NCI-H2171 (cell line): ENCODE data around the gene HPDL.

ENCODE experiments used
- DNase-seq: peaks from one replicate; lab custom pipeline; 2025; lab: John Stamatoyannopoulos, UW

HPDL gene

DNA sequence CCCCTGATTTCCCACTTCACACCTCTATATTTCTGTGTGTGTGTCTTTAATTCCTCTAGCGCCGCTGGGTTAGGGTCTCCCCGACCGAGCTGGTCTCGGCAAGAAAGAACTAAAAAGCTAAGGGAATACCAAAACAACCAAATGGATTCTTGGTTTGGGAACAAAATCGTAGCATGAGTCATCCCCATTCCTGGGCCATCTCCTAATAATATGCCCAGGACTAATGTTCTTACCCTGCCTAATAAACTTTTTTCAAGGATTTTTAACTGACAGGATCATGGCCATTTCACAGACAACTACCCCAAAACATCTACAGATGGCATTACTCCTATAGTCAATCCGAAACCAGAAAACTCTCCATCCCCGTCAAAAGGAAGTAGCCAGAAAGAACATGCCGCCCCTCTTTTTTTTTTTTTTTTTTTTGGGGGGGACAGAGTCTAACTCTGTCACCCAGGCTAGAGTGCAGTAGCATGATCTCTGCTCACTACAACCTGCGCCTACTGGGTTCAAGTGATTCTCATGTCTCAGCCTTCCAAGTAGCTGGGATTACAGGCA is 4.1 kb upstream of the HPDL start:
- DNase-seq: no peak

DNA sequence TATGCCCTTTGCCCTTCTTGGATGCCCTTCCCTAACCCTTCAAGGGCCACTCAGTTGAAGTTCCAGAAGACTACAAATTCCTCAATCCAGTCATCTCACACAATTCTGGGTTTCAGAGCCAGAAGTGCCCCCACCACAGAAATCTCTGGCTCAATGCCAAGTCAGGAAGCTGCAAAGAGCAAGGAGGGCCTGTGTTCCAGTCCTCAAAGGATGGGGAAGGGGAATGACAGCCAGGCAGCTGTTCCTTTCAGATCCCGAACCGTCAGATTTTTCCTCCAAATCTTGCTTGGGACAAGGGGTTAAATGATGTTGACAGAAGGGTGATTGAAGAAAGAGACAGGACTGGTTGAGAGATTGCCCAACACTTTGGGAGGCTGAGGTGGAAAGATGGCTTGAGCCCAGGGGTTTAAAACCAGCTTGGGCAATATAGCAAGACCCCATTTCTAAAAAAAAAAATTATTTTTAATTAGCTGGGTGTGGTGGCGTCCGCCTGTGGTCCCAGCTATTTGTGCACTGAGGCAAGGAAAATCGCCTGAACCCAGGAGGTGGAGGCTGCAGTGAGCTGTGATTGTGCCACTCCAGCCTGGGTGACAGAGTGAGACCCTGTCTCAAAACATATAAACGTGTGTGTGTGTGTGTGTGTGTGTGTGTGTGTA is 716 bp upstream of the HPDL start:
- DNase-seq: no peak

DNA sequence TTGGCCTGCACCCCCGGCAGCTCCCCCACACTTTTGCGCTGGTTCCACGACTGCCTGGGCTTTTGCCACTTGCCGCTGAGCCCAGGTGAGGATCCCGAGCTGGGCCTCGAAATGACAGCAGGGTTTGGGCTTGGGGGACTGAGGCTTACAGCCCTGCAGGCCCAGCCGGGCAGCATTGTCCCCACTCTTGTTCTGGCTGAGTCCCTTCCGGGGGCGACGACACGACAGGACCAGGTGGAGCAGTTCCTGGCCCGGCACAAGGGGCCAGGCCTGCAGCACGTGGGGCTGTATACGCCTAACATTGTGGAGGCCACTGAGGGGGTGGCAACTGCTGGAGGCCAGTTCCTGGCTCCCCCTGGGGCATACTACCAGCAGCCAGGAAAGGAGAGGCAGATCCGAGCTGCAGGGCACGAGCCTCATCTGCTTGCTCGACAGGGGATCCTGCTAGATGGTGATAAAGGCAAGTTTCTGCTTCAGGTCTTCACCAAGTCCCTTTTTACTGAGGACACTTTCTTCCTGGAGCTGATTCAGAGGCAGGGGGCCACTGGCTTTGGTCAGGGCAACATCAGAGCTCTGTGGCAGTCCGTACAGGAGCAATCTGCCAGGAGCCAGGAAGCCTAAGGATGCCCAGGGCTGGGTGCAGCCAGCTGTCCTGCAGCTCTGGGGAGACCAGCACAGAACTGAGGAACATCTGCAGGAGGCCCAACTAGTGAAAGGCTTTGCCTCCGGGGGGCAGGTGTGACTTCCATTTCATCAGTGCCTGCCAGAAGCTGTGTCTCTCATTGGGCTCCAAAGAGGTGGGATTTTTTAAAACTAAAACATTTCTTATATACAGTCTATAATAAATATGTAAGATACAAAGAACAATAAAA is 1.2 kb downstream of the HPDL start:
- DNase-seq: no peak

DNA sequence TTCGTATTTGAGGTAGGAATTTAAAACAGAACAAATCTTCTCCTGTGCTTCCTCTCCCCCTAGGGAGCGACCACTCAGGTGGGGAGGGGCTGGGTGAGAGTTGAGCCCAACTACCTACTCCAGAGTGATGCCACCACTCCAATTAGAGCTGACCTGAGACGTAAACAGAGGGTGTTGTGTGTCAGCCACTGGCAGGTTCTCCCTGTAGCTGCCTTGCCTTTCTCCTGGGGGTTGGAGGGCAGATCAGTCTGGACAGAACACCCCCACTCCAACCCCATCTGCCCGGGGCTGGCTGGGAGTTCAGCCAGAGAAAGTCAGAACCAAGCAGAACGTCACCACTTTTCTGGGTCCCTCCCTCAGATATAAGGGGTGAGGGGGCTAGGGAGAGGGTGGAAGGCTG is 2.0 kb downstream of the HPDL start:
- DNase-seq: no peak

DNA sequence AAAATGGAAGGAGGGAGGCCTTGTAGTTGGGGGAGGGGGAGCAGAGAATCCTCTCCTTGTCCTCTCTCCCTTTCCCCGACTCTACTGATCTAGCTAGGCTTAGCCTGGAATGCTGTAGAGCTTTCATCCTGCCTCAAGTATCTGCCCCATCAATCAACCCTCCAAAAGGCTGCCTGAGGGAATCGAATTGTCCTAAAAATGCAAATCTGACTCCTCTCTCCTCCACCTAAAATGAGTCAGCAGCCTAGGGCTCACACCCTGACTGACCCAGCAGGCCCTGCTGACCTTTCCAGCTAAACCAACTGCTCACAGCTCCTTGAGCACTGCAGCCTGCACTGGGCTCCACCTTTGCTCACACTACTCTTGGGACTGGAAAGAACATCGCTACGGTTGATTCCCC is 2.8 kb downstream of the HPDL start:
- DNase-seq: no peak

DNA sequence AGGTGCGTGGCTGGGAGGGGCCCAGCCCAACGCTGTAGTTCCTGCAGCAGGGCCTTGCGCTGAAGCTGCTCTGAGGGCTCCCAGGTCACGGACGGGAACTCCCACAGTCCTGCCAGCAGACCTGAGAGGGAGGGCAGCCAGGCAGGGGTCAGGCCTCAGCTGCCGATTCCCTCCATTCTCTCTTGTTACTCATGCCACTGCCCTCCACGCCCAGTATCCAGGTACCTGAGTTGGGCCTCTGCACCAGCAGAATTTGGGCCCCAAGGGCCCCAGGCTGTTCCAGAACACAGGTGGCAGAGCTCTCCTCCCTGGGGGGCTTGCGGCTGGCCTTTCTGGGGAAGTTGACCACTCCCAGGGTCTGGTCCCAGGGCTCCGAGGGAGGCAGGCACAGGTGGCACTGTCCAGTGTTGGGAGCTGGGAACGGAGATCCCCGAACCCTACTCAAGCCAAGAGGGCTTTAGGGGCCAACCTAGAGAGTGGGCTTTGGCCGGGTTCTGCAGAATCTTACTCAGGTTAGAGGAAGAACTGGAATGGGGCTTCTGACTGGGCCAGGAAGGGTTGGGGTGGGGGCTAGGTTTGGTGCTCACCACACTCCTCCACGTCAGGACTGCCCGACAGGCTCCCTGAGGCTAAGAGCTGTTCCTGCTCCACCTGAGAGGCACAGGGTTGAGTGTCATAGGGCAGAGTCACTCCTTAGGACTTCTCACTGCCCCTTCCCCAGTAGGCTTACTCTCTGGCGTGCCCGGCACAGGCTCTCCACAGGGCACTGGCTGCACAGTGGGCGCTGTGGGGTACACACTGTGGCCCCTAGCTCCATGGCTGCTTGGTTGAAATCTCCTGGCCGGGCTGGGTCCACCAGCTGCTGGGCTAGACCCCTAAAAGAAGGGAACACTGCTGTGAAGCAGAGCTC is 5.0 kb downstream of the HPDL start:
- DNase-seq: no peak

DNA sequence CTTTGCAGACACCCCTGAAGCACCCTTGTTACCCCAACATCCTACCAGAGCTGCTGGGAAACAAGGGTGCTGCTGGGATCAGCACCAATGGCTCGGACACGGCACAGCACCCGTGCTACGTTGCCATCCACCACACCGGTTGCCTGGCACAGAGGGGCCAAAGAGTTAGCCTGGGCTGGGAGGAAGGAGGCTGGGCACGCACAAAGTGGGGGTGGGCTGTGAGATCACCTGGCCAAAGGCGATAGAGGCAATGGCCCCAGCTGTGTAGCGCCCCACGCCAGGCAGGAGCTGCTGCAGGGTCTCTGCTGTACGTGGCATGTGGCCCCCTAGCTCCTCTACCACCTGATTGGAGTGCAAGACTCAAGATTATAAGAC is 5.6 kb downstream of the HPDL start:
- DNase-seq: no peak

DNA sequence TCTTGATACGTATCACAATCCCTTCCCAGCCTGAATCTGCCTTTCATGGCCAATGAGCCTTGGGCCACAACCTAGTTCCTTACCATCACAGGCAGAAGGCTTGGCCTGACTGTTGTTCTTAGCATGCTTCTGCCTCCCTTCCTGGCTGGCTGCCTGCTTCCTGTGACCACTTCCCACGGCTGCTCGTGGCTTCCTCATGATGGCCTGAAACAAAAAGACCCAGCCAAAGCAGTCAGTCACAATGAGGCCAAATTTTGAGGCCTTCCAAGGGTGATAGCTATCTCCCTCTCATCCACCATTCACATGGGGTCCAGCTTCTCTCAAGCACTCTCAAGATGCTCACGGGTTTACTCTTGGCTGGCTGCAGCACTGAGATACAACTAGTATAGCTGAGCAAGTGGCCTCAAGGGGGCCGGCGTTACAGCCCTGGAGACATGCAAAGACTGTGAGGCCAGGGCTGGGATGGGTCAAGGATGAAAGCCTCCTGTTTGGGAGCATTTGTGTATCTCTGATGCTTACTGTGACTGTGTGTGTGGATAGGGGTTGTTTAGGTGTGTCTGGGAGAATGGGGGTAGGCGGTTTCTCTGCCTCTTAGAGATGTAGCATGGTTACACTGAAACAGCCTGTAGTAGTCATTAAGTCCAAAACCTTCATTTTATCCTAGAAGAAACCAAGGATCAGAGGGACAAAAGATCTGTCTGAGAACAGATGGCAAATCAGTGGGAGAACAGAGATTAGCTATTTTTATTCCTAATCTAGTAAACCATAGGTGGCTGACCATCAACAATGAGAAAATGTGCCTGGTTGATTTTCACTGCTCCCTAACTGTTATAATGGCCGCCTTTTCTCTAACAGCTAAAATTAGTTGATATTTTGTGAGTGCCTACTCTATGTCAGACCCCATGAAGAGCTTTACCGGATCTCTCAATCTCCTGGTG is 7.9 kb downstream of the HPDL start:
- DNase-seq: no peak

DNA sequence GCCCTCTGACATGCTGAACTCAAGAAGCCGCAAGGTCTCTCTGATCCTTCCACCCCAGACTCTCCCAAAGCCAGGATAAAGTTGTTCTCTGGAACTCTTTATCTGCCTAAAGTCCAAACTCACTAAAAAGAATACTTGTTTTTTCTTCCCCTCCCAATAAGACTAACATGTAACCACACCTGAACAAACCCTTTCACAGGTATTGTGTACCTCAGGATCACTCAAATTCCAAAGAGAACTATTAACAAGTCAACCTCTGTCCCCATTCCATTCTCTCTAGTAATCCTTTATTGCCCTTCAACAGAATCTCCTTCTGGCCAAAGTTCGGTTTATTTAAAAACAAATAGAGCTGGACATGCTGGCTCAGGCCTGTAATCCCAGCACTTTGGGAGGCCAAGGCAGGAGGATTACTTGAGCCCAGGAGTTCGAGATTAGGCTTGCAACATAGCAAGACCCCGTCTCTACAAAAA is 9.2 kb downstream of the HPDL start:
- no peak for DNase-seq

DNA sequence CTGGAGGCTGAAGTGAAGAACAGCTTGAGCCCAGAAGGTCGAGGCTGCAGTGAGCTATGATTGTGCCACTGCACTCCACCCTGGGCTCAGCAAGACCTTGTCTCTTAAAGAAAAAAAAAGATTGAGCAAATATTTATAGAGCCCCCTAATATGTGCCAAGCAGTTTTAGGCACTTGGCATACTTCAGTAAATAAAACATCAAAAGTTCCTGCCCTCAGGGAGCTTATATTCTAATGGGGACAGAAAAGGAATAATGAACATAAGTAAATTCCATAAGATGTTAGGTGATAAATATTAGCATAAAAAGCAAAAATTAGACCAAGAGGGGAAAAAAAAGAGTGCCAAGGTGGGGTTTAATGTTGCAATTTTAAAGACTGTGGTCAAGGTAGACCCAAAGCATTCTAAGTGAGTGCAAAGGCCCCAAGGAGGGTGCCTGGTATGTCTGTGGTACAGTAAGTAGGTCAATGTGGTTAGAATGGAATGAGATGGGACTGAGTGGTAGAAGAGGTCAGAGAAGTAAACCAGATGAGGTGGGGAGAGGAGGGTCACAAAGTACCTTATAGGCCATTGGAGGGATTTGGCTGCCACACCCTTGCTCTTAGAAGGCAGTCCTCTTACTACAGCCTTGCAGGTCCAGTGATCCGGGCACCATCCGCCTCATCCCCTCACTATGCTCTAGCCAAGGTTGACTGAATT is 11.1 kb downstream of the HPDL start:
- DNase-seq: no peak

DNA sequence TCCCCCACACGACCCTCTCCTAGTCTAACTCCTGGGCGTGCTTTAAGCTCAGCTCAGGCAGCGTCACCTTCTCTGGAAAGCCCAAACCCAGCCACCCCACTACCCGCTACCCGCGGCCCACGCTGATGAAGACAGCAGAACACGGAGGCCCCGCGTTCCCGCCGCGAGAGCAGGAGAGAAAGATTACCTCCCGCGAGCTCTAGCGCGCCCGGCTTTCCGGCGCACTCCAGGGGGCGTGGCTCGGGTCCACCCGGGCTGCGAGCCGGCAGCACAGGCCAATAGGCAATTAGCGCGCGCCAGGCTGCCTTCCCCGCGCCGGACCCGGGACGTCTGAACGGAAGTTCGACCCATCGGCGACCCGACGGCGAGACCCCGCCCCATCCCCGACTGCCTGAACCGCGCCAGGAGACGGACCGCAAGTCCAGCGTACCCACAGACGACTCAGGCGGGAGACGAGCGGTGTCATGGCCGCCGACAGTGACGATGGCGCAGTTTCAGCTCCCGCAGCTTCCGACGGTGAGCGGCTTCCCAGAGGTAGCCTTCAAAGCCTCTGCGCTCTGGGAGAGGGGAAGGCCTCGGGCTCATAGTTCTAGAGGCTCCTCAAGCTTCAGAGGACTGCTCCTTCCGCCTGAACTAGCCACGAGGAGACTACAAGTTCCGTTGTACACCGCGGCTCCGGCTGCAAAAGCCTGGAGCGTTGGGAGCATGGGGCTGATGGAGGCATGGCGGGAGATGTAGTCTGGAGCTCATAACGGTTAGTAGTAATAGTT is 13.3 kb downstream of the HPDL start, which contains the start of the genes MUTYH and TOE1:
MUTYH (minus strand) TSS at position 652 of the 770 bp plus-strand sequence. CDS start 5,935 bp downstream, outside the sequence.
TOE1 (plus strand) TSS at position 382 of the 770 bp plus-strand sequence; CDS start at position 465, 83 bp downstream.
- DNase-seq: peak; percentile 92

DNA sequence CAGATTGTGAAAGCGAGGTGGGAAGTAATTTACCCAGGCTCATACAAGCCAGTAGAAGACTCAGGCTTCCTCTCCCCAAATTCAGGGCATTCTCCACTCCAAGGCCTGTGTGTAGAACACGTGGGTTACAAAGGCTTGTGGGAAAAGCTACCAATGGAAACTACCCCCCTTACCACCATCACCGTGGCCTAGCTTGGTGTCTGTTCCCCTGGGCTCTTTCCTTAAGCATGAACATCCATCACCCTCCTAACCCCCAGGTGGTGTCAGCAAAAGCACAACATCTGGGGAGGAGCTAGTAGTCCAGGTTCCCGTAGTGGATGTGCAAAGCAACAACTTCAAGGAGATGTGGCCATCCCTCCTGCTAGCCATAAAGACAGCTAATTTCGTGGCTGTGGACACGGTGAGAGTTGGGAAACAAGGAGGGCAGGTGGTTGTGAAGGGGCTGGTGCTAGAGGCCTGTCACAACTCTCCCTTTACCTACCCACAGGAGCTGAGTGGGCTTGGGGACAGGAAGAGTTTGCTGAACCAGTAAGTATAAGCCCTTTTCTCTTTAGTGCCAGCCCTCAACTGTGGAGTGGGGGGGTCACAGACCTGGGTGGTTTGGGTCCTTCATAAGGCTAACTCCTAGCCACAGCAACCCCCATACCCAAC is 14.2 kb downstream of the HPDL start:
- DNase-seq: no peak

DNA sequence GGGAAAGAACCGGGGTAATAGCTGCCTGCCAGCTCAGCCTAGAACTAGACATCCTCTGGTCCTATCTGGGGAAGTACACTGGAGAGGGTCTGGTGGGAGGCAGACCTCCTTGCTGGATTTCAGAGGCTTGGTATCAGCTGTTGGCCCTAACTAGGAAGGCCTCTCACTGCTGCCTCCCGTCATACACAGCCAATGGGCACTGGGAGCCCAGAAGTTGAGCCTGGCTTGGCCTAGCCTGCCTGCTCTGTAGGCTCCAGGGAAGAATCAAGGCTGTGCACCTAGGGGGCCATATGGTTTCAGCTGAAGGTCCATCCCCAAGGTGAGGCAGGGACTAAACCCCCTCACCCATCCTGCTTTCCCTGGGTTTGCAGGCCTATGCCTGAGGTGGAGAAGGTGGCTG is 17.8 kb downstream of the HPDL start:
- no peak for DNase-seq

DNA sequence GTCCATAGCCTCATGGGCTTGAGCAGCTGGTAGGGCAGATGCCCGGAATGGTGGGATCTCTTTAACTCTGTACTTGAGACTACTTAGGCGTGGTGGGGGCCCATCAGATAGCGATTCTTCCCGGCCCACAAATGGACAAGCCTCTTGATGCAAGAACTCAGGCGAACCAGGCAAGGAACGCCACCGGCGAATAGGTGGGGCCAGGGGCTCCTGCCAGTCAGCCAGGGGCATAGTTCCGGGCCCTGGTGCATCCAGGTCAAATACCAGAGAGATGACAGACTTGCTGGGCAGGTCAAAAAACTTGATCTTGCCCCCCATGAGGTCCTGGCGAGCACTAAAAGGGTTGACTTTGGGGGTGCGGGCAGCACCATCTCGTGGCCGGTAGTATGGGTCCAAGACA is 18.3 kb downstream of the HPDL start:
- no peak for DNase-seq

DNA sequence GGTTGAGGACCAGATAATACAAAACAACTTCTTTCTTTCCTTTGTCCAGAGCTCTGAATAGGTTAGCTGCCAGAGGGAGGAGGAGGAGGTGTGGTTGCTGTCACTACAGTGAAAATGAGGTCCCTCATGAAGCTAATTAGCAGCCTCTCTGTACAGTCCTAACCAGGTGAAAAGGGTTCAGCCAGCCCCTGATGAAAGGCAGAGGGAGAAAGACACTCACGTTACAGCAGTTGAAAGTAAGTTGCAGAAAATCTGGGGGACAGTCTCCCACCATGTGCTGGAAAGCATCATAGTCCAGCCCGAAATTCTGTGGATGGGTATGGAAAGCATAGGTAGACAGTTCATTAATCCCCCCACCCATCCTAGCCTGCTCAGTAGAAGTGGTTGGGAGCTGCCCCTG is 19.8 kb downstream of the HPDL start:
- no peak for DNase-seq

DNA sequence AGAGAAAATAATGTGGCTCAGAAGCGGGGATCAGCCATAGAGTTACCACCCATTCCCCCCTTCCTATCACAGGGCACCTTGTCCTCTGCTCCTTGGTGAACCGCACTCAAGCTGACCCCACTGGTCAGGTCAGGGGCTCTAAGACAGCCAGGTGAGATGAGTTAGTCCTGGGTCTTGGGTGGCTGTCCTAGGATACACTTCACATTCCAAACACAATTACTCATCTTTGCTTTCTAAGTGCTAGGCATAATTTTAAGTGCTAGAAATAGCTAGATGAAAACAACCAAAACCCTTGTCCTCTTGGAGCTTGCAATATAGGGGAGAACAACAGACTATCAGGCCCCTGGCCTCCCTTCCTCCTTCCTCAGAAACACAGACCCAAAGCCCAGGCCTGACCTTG is 21.3 kb downstream of the HPDL start:
- no peak for DNase-seq

DNA sequence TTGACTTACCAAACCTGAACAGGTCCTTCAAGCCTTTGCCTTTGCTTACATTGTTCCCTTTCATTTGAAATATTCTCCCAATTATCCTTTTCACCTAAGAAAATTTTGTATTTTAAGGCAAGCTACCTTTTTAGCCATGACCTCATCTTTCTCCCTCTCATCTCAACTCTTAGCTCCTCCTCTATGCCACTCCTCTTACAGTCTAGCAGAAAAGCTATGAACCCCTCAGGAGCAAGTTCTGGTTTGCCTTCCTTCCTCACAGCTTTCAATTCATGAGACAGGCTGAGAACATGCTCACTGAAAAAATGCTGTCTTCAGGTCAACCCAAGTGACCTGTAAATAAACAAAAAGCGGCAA is 21.9 kb downstream of the HPDL start:
- DNase-seq: no peak

DNA sequence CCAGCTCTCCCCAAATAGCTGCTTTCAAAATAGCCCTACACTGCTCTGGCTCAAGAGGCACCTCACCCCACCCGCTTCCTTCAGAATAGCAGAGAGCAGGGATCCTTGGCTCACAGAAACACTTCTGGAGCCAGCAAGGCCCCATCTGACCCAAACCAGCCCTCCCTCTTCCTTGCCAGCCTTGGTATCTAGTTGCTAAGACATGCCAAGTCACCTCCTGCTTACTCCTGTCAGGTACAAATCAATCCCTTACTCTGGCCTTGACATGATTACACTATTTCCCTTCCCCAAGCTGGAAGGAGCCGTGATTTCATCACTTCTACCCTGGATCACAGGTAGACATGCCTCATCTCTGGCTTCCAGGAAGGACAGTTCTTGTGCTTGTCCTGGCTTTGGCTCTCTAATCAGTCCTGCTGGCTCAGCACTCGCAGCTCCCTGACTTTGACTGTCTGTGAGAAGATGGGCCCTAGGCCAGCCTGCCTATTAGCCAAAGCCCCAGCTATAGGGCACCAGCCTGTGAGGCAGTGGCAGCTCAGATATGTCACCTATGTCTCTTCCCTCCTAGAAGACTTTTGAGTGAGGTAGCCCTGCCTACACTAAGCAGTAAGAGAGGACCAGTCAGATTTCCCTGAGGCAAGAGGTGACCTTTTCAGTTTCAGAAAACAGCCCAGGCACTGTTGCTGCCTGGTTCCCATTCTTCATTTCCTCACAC is 22.4 kb downstream of the HPDL start:
- no peak for DNase-seq
